GM20000 (cell line): ENCODE results near the gene PRPS2.

ENCODE experiments used
- DNase-seq: peaks from one replicate; pipeline ENCODE4 v3.0.0; 2012; ENCODE audit warnings: low spot score
- CTCF ChIP-seq: IDR thresholded peaks from 2 replicates; pipeline ENCODE4 v1.5.1; 2012; ENCODE audit warnings: mild to moderate bottlenecking, control low read depth; ENCODE audit errors: extremely low read depth, missing control alignments

The PRPS2 gene

GRCh38 chrX:12843668-12844279 lies 52.6 kb downstream of the PRPS2 start:
- DNase-seq: peak; percentile 19
- TF ChIP-seq CTCF: no peak

GRCh38 chrX:12844319-12844718 lies 53.1 kb downstream of the PRPS2 start:
- TF ChIP-seq CTCF: no peak
- DNase-seq: no peak

GRCh38 chrX:12865359-12865758 lies 74.1 kb downstream of the PRPS2 start:
- no peak for DNase-seq

GRCh38 chrX:12866451-12867377 lies 75.5 kb downstream of the PRPS2 start, which contains the start of gene TLR7:
TSS of gene TLR7 (plus strand) at chrX:12867072. CDS start at chrX:12867579, 507 bp downstream.
- TF ChIP-seq CTCF: no peak
- DNase-seq: no peak

More at GRCh38 chrX:12865359-12865758, 74.1 kb downstream of the PRPS2 start:
- TF ChIP-seq CTCF: no peak

- TF ChIP-seq CTCF: no peak
- no peak for DNase-seq
Observed at GRCh38 chrX:12867685-12868084, 76.5 kb downstream of the PRPS2 start.

GRCh38 chrX:12868747-12869146 lies 77.5 kb downstream of the PRPS2 start:
- no peak for TF ChIP-seq CTCF

GRCh38 chrX:12871257-12871656 lies 80.0 kb downstream of the PRPS2 start:
- TF ChIP-seq CTCF: no peak
- DNase-seq: no peak

More at GRCh38 chrX:12868747-12869146, 77.5 kb downstream of the PRPS2 start:
- no peak for DNase-seq
